IMR-90 (cell line): ENCODE measurements around the gene CAPN2.

ENCODE experiments used
- BHLHE40 ChIP-seq: fragments of 150-350 bp; IDR thresholded peaks from 2 replicates; pipeline ENCODE4 v1.6.1; 2016; ENCODE audit warnings: mild to moderate bottlenecking, low read depth, low read length
- CEBPB ChIP-seq: IDR thresholded peaks from 2 replicates; pipeline ENCODE4 v1.6.1; 2012; ENCODE audit warnings: low read depth, low read length, improper control_type of control experiment
- CHD1 ChIP-seq: IDR thresholded peaks from 2 replicates; pipeline ENCODE4 v1.6.1; 2012; ENCODE audit warnings: low read depth, low read length, improper control_type of control experiment
- FOS ChIP-seq: fragments of 150-350 bp; IDR thresholded peaks from 2 replicates; pipeline ENCODE4 v1.6.1; 2016; ENCODE audit warnings: low read depth, low read length
- MAZ ChIP-seq: IDR thresholded peaks from 2 replicates; pipeline ENCODE4 v1.6.1; 2012; ENCODE audit warnings: low read depth, mild to moderate bottlenecking, low read length, improper control_type of control experiment, moderate library complexity, borderline replicate concordance
- MXI1 ChIP-seq: IDR thresholded peaks from 2 replicates; pipeline ENCODE4 v1.6.1; 2012; ENCODE audit warnings: low read depth, mild to moderate bottlenecking, low read length, moderate library complexity, borderline replicate concordance
- POLR2A ChIP-seq: IDR thresholded peaks from 2 replicates; pipeline ENCODE4 v1.6.1; 2012; ENCODE audit warnings: mild to moderate bottlenecking, low read depth, low read length
- RAD21 ChIP-seq: IDR thresholded peaks from 2 replicates; pipeline ENCODE4 v1.6.1; 2012; ENCODE audit warnings: low read length, improper control_type of control experiment
- RCOR1 ChIP-seq: IDR thresholded peaks from 2 replicates; pipeline ENCODE4 v1.6.1; 2012; ENCODE audit warnings: mild to moderate bottlenecking, low read length, improper control_type of control experiment; ENCODE audit not compliant: insufficient replicate concordance
- RFX5 ChIP-seq: IDR thresholded peaks from 2 replicates; pipeline ENCODE4 v1.8.0; 2012; ENCODE audit warnings: low read depth, mild to moderate bottlenecking, low read length, moderate library complexity
- SMC3 ChIP-seq: fragments of 150-350 bp; IDR thresholded peaks from 2 replicates; pipeline ENCODE4 v1.6.1; 2016; ENCODE audit warnings: low read depth, mild to moderate bottlenecking, antibody characterized with exemption, low read length, moderate library complexity
- TF ChIP-seq, protein P1 (sequence below): conservative IDR thresholded peaks from 2 replicates; pipeline ENCODE4 v1.5.1; 2012; ENCODE audit warnings: mild to moderate bottlenecking, low read depth, low read length, improper control_type of control experiment
- TF ChIP-seq, protein P2 (sequence below): fragments of 150-350 bp; IDR thresholded peaks from 2 replicates; pipeline ENCODE4 v1.6.1; 2016; ENCODE audit warnings: low read depth, mild to moderate bottlenecking, low read length, moderate library complexity, borderline replicate concordance
- TF ChIP-seq, protein P3 (sequence below): fragments of 150-350 bp; IDR thresholded peaks from 2 replicates; pipeline ENCODE4 v1.6.1; 2017; ENCODE audit warnings: mild to moderate bottlenecking, antibody characterized with exemption, low read length, low read depth

DNA sequence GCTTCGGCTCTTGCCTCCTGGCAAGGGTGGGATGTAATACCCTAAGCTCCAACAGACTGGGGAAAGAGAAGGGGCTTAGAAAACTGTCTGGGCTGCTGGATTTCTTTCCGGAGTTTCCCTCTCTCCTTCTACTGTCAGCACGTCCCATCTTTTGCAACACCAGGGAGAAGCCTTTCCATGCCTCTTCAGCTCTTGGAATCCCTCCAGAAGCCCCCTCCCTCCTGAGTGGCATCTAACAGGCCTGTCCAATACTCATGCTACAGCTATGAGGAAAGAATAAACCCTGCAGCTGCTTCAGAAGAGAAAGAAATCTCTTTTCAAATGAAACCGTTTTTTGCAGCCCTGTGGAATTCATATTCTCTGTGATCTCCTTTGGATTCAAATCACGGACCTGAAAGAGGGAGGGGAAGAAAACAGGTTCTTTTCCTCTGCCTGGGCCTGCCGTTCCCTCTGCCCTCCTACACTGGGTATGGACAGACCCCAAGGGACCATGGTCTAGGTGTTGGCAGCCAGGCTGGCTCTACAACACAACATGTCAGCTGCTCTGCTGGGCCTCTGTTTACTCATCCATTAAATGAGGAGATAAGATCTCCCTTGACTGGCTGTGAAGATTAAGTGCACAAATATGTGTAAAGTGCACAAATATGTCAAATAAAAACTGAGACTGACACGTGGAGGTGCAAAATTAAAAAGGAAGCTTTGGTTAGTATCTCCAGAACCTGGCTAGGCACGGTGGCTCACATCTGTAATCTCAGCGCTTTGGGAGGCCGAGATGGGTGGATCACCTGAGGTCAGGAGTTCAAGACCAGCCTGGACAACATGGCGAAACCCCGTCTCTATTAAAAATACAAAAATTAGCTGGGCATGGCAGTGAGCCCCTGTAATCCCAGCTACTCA, 6.0 kb upstream of the CAPN2 start:
- TF ChIP-seq, protein P1, sequence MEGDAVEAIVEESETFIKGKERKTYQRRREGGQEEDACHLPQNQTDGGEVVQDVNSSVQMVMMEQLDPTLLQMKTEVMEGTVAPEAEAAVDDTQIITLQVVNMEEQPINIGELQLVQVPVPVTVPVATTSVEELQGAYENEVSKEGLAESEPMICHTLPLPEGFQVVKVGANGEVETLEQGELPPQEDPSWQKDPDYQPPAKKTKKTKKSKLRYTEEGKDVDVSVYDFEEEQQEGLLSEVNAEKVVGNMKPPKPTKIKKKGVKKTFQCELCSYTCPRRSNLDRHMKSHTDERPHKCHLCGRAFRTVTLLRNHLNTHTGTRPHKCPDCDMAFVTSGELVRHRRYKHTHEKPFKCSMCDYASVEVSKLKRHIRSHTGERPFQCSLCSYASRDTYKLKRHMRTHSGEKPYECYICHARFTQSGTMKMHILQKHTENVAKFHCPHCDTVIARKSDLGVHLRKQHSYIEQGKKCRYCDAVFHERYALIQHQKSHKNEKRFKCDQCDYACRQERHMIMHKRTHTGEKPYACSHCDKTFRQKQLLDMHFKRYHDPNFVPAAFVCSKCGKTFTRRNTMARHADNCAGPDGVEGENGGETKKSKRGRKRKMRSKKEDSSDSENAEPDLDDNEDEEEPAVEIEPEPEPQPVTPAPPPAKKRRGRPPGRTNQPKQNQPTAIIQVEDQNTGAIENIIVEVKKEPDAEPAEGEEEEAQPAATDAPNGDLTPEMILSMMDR: no peak
- no peak for TF ChIP-seq RCOR1
- no peak for TF ChIP-seq POLR2A
- TF ChIP-seq CHD1: no peak
- TF ChIP-seq CEBPB: peak; percentile 91
- TF ChIP-seq SMC3: no peak
- TF ChIP-seq MAZ: peak; percentile 100
- TF ChIP-seq, protein P2, sequence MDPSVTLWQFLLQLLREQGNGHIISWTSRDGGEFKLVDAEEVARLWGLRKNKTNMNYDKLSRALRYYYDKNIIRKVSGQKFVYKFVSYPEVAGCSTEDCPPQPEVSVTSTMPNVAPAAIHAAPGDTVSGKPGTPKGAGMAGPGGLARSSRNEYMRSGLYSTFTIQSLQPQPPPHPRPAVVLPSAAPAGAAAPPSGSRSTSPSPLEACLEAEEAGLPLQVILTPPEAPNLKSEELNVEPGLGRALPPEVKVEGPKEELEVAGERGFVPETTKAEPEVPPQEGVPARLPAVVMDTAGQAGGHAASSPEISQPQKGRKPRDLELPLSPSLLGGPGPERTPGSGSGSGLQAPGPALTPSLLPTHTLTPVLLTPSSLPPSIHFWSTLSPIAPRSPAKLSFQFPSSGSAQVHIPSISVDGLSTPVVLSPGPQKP: no peak
- TF ChIP-seq BHLHE40: no peak
- TF ChIP-seq RFX5: no peak
- peak; percentile 62; the same call in 1 of the 2 replicates for TF ChIP-seq FOS
- TF ChIP-seq, protein P3, sequence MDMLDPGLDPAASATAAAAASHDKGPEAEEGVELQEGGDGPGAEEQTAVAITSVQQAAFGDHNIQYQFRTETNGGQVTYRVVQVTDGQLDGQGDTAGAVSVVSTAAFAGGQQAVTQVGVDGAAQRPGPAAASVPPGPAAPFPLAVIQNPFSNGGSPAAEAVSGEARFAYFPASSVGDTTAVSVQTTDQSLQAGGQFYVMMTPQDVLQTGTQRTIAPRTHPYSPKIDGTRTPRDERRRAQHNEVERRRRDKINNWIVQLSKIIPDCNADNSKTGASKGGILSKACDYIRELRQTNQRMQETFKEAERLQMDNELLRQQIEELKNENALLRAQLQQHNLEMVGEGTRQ: no peak
- no peak for TF ChIP-seq RAD21
- TF ChIP-seq MXI1: 0 out of 2 replicates have a peak, but pooled peaks have one; percentile 31
